ENCODE results near the gene DENND1B.

DENND1B gene

DNA sequence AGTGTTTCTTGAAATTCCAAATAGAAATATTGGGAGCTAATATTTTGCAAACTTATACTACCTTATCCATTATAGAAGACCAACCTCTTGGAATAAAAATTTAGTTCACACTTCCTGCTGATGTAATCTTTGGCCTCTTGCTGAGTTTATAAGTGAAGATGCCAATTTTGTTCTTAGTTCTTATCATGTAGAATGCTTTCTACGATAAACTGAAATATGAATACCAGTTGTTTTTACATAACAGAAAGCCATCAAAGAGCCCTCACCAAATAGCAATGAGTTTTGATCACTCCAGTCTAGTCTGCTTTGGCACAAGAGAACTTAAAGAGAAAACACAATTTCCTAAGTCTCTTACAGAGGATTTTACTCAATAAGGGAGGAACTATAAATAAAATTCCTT lies 89.5 kb downstream of the DENND1B start:
- DNase-seq (ENCODE audit: low read depth in 2 of 2): no peak

DNA sequence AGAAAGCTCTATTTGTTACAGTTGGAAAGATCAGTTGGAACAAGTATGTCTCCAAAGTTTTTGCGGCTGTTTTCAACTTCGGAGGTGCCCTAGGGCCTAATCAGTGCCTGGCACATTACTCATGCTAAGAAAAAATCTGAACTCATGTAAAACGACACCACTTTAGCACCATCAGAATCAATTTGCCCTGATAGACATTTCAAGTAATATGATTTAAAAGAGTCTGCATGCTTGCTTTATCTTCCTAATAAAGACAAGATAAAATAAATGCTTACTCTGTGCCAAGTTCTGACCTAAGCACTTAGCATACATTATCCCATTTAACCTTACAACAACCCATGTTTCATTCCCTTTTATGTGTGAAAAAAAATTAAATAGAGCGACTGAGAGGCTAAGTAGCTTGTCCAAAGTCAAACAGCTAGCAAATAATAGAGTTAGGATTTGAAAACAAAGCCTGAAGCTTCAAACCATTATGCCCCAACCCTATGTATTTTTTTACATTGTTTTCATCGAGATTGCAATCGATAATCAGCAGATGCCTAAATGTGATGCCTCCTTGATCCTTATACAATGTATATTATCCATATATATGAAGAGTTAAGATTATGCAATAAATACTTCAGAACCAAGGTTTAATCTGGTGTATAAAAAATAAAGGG lies 91.3 kb downstream of the DENND1B start:
- DNase-seq (ENCODE audit: low read depth in 2 of 2): no peak

DNA sequence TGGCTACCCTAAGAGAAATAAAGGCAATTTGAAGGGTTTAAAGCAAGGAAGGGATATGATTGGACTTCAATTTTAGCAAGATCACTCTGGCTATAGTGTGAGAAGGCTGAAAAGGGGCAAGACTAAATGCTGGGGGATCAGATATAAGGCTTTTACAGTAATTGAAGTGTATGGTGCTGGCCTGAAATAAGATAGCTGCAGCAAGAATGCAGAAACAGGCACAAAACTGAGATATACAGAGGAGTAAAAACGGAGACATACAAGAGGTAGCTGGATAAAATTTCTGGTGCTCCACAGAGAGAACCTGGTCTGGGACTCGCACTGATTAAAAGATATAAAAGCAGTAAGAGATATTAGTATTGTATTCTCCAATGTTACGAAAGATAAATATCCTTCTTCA lies 92.0 kb downstream of the DENND1B start:
- DNase-seq (ENCODE audit: low read depth in 2 of 2): no peak

DNA sequence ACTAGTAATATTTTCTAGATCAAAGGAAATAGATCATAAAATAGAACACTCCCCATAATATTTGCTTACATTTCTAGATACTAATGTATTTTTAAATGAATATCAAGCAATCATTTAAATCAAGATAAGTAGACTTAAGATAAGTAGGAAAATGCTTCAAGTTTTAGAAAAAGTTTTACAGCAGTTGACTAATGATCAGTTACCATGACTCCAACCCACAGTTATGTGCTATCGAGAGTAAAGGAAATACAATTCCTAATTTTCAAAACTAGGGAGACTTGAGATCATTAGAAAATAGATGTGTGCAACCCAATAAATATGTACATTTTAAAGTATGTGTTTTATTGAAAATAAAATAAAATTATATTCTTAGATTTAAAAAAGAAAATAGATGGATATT lies 95.0 kb downstream of the DENND1B start:
- DNase-seq (ENCODE audit: low read depth in 2 of 2): no peak

DNA sequence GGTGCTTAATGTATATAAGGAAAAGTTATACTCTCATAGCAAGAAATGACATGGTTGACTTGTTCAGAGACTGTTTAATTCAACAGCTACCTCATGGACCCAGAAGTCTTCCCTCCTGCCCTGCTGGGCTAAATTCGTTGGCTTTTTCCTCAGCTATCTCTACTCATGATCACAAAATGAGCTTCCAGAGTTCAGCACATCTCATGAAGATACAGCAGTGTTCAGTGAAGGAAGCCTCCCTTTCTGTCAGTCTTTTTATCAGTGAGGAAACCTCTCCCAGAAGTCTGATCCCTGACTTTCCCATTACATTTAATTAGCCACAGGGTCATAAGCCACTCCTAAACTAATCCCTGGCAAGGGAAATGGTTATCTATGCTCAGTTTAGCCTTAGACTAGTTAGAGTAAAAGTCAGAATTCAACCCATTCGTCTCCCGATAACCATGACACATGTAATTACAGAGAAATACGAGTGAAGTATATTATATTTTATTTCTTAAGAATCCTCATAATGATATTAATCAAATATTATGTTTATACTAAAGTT lies 97.5 kb downstream of the DENND1B start:
- DNase-seq (ENCODE audit: low read depth in 2 of 2): no peak

DNA sequence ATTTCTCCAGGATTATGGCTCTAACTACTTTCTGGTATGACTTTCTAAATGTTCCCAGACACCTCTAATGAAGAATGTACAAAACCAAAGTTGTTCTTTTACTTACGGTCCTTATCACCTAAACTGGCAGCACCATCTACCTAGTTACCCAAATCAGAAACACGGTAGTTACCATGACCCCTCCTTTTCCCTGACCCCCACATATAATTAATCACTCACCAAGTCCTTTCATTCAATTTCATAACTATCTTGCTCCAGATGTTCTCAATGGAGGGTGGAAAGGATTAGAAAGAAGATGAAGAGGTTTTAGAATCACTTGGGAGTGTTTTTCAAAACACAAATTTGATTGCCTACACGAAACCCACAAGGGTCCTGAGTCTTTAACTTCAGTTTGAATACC lies 98.0 kb downstream of the DENND1B start:
- no peak for DNase-seq (ENCODE audit: low read depth in 2 of 2)

DNA sequence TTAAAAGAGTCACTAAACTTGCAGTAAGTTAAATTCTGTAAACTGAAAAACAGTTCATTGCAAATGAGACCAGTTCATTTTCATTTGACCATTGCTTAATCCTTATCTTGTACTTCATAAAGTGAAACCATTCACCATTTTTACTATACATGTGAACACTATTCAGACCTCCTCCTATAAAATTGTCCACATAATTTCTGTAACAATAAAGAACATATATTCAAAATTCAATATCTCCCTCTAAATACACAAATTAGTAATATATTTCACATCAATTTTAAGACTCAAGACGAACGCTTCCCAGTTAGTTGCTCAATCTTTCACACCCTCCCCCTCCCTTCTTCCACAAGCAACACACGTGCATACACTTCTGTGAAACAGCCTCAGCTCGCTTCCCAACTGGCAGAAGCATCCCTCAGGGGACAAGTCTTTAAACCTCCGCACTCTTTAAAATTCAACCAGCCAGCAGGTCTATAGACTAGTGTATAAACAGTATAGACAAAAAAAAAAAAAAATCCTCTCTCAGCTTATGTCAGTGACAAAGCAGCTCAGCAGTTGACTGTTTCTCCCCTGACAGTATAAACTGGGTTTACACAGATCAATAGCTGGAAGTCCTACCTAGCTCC lies 99.6 kb downstream of the DENND1B start:
- DNase-seq (ENCODE audit: low read depth in 2 of 2): no peak

DNA sequence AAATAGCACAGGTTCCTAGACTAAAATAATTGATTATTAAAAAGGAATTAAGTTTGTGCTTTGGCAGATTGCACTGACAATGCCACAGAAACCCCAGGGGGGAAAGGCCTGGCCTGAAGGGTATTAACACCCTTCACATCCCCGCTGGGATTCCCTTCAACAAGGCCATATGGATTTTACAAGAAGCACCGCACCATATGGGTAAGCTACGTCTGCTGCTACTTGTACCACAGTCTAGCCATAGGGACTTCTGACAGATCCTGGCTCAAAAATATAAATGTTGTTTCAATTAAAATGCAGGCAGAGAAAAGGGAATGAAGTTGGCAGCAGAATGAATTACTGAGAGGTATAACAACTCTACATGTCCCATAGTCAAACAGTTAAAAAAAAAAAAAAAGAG lies 101.0 kb downstream of the DENND1B start:
- no peak for DNase-seq (ENCODE audit: low read depth in 2 of 2)

DNA sequence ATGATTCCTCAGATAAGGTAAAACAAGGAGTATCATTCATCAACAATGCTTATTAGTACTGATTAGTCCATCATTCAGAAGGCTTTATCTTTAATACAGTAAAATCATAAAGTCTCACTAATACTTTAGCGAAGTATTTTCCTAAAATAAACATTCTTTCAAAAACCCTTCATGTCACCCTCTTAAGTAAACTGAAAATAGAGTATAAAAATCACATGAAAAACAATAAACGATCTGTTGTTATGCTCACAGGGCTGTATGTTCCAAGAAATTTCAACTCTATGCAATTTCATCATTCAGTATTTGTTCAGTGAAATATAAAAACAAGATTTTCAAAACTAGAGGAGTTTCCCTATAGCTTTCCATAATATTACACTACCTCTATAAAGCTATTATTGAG lies 102.0 kb downstream of the DENND1B start:
- no peak for DNase-seq (ENCODE audit: low read depth in 2 of 2)

DNA sequence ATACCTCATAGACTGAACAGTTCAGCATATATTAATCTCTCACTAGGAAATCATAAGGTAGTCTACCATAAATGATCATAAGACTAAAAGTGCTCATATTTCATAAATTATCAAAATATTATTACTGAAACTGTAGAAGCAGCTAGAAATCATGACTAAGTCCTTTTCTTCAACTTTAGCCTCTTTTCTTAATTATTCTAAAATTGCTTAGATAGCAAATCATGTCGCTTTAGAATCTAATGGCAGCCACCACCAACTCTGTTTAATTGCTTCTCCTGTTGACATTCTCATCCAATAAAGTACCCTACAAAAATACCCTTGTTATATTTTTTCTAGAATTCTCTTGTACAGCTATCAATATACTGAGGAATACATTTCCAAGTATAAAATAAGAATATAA lies 102.9 kb downstream of the DENND1B start:
- DNase-seq (ENCODE audit: low read depth in 2 of 2): no peak

DNA sequence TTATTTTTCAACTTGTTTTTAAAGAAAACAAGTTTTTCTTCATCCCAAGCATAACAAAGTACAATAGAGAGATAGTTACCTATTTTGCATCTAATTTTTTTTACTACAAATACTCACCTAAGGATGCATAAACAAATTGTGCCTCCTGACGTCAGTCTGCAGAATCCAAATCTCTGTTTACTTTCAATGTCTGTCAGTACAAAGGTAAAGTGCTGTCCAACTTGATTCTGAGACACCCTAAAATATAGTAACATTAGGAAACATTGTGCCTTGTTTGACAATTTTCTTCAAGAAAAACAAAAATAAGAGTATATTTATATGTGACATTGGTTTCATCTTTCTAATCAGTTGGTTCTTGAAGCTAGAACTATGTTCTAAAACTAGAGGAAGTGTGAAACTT lies 103.4 kb downstream of the DENND1B start:
- no peak for DNase-seq (ENCODE audit: low read depth in 2 of 2)

DNA sequence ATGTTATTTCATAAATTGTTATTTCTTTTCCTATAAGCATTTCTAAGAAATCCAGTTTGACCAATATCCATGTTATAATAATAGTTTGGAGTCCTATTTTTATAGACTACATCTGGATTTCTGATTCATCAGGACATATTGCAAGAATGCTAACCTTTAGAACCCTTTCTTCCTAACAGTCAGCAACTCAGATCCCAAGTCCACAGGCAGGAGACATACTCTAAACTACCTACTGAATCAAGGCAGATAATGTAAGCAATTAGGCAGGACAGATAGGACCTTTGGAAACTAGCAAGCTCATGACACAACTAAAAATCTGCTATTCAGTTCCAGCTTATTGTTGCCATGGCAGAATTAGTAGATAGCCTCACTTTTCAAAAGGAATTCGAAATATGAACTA lies 104.1 kb downstream of the DENND1B start:
- no peak for DNase-seq (ENCODE audit: low read depth in 2 of 2)

DNA sequence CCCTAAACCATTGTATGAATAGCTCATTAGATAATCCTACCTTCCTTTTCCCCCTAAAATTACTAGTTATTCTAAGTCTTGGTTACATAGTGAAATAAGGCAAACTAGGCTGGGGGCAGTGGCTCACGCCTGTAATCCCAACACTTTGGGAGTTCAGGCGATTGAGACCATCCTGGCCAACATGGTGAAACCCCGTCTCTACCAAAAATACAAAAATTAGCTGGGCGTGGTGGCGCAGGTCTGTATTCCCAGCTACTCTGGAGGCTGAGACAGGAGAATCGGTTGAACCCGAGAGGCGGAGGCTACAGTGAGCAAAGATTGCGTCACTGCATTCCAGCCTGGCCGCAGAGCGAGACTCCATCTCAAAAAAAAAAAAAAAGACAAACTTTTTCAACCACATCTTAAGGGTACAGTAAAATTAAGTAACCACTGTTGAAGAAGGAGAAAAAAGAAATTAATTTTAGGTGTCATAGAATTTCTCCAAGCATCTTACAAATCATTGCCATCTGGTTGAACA lies 108.5 kb downstream of the DENND1B start:
- no peak for DNase-seq (ENCODE audit: low read depth in 2 of 2)

DNA sequence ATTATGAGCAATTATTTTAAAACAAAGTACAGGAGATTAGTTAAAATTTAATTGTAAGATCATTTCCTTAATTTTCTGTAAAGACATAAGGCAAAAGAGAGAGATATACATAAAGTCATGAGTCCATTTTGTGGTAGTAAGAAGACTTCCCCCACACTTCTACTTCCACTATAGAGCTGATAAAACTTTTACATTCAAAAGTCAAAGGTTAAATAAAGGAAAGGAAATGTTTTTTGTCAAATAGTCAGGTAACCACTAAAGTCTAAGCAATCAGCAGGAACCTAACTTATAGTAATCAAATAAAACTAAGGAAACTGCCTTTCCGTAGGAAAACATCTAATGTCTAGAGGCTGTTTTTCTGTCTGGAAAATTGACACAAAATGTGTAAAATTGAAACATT lies 110.9 kb downstream of the DENND1B start:
- DNase-seq (ENCODE audit: low read depth in 2 of 2): no peak

DNA sequence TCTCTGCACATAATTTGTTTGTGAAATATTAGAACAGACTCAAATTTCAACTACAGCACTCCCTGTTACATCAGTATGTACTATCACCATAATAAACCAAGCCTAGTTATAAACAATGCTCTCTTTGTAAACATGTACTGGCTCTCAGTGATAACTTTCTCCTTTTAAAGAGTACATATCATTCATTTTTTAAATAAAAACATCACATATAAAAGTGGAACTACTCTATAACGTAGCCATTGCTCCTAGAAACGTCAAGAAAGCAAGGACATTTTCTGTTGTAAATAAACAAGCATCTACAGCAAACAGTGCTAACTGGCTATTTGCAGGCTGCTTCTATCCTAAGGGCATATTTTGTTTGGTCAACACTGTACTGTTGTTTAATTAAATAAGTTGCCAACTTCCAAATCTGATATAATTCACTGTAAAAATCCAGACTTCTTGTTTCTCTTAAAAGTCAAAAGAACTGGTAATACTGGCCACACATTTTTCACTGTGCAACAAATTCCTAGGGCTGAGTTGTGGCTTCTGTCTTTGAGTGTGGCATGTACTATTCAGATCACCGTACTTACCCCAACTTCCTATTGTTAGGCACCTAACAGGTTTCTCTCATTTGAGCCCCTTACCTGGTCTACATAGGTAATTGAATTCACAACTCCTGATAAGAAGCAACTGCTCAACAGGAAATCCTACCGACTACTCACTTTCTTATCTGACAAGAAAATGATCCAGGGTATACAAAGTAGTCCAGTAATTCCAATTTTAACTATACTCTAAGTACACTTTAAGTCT lies 111.9 kb downstream of the DENND1B start:
- no peak for DNase-seq (ENCODE audit: low read depth in 2 of 2)

DNA sequence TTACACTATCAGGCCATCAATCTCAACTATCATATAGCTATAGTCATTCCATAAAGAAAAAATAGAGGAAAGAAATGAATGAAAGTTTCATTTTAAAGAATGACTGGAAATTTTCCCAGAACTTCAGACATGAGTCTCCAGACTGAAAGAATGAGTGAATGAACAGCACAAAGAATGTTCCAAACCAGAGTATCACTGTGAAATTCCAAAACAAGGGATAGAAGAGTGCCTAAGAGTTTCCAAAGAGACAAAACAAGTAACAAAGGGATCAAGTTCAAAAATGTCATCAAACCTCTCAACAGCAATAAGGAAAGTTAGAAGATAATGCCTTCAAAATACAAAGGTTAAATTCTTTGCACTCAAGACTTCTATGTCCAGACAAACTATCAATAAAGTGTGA lies 114.9 kb downstream of the DENND1B start:
- no peak for DNase-seq (ENCODE audit: low read depth in 2 of 2)

DNA sequence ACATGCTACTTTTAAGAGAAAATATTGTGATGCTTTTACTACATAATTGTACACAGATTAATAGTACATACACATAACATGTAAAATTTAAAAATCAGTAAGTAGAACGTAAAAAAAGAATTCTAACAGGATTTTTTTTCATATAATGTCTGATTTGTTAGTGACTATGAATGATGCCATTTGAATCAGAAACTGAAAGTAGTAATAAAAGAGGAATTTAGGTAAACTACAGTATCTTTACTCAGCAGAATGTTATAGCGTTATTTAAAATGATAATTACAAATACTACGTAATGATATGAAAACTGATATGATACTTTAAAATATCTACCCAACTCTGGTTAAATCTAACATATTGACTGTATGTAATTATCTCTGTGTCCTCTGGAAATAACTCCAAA lies 116.1 kb downstream of the DENND1B start:
- no peak for DNase-seq (ENCODE audit: low read depth in 2 of 2)

DNA sequence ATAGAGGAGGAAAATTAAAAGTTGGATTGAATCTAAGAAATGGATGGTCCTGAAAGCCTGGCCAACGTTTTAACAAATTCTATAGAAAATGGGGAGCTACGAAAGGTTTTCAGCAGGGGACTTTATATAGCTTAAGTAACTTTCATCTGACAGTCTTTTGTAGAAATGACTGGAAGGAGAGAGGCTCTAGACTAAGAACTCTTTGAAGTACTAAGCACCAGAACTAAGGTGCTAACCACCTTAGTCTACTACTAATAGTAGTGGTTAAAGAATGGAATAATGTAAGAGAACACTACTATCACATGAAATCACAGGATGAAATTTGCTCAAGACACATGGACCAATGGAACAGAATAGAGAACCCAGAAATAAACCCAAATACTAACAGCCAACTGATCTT lies 126.1 kb downstream of the DENND1B start:
- DNase-seq (ENCODE audit: low read depth in 2 of 2): no peak

DNA sequence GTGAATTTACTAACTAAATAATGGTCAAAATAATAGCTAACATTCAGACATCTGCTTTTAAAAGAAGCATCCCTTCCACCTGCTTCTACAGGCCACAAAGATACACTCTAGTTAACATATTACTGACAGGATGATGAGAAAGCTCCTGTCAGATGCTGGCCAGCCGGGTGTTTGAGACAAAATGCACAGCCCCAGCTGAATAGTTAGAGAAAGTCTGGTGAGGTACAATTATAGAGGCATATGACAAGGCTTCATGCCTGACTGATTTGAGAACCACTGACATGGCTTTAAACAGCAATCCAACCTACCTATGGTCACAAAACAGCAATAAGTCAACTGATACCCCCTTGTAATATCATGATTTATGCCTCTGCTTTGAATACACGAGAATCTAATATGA lies 137.0 kb downstream of the DENND1B start:
- no peak for DNase-seq (ENCODE audit: low read depth in 2 of 2)

DNA sequence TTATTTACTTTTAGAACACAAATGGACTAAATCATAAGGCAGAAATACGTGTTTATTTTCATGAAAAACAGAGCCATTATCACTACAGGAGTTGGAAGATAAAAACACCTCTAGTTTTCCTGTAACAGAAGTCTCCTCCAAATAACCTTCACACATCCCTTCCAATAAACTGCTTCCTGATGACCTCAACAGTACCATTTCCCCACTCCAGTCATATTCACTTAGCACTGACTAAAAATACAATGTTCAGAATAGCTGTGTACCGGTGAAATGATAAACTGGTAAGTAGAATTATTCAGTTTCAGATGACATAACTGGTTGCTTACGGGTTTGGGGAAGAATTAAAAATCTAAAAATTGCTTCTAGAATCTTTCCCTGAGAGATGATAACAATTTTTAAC lies 137.9 kb downstream of the DENND1B start:
- no peak for DNase-seq (ENCODE audit: low read depth in 2 of 2)

DNA sequence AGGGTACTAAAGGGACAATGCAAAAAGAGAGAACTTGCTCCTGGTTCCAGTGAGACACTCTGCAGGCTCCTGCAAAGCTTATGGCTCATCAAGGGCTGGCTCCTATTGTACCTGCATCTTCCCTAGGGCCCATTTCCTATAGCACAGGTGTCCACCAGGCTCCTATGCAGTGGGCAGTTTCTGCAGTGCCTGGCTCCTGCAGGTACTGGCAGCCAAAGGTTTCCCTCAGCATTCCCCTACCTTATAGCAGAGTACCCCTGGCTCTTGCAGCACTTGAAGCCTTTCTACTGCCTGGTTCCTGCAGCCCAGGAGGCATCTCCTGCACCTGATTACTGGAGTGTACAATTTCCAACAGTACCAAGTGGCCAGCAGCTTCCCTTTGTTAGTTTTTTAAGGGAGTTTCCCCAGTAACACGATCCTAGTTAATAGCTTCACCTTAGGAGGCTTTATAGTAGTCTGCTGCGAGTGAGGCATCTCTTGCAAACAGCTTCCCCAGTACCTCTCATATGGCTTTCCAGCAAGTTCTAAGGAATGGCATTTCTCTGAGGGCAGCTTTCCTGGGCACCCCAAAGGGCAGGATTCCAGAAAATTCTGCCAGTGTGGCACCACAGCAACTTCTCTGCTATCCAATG lies 141.7 kb downstream of the DENND1B start:
- no peak for DNase-seq (ENCODE audit: low read depth in 2 of 2)

DNA sequence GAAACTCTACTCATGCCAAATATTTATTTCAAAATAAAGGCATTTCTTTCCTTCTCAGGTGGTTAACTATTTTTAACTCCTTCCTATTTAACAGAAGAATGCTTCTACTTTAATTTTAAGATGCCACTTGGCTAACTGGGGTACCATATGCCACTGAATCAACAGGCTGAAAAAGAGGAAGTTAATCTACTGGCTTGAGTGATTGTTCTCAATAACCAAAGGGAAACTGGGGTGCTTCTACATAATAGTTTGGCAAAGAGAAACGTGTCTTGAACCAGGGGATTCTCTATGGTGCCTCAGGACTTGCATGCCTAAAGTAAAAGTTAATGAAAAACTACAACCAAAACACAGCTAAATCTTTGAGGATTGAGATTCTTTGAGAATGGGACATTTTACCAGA lies 142.6 kb downstream of the DENND1B start:
- DNase-seq (ENCODE audit: low read depth in 2 of 2): no peak

Measured in stimulated activated CD4-positive, alpha-beta T cell treated with anti-CD3 and anti-CD28 coated beads, Interleukin-4, amount 100 ng/mL, for 48 hours (primary cell).